Breast epithelium (tissue), 3 donors: ENCODE results near the gene UBTD1.

Source experiments
- CTCF ChIP-seq, 3 donors: fragments of 450-650 bp; IDR thresholded peaks; one replicate each; pipeline ENCODE4 v1.5.1; 2016 to 2017; ENCODE audit warnings: antibody characterized with exemption in 3 of 3, mild to moderate bottlenecking in 3 of 3, moderate library complexity in 3 of 3
- POLR2A ChIP-seq: fragments of 450-650 bp; IDR thresholded peaks from one replicate; pipeline ENCODE4 v1.6.1; 2016; ENCODE audit warnings: antibody characterized with exemption, mild to moderate bottlenecking, moderate library complexity
- POLR2AphosphoS5 ChIP-seq, 3 donors: sonication (generic); formaldehyde crosslinking; IDR thresholded peaks; one replicate each; pipeline ENCODE4 v1.6.1; 2017; ENCODE audit warnings: antibody characterized with exemption in 3 of 3

- TF ChIP-seq CTCF (IDR thresholded peaks at IDR 0.05) (no peak), POLR2AphosphoS5 (IDR thresholded peaks at IDR 0.05) (no peak), POLR2A (no peak)
Measured at GRCh38 chr10:97589479-97589878, 90.8 kb downstream of the UBTD1 start, which contains the start of gene C10orf62.
